Urothelium cell line (cell line): ENCODE data around the gene PUS3.

ENCODE experiments used
- DNase-seq: peaks from one replicate; pipeline ENCODE4 v3.0.0; 2011; ENCODE audit warnings: low spot score, mixed read lengths
- FAIRE-seq: peaks from 2 replicates; lab custom pipeline; 2011; peaks lifted over from hg19 to GRCh38; lab: Jason Lieb, UNC

The PUS3 gene, protein sequence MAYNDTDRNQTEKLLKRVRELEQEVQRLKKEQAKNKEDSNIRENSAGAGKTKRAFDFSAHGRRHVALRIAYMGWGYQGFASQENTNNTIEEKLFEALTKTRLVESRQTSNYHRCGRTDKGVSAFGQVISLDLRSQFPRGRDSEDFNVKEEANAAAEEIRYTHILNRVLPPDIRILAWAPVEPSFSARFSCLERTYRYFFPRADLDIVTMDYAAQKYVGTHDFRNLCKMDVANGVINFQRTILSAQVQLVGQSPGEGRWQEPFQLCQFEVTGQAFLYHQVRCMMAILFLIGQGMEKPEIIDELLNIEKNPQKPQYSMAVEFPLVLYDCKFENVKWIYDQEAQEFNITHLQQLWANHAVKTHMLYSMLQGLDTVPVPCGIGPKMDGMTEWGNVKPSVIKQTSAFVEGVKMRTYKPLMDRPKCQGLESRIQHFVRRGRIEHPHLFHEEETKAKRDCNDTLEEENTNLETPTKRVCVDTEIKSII

GRCh38 chr11:125902927-125903710 lies at the start of gene PUS3:
TSS of gene PUS3 (minus strand) at chr11:125903206. CDS start at chr11:125896284, 6,922 bp downstream.
- peak; percentile 83 for DNase-seq
- FAIRE-seq = no peak

GRCh38 chr11:125952559-125952958 lies 49.6 kb upstream of the PUS3 start:
- no peak for FAIRE-seq

DNA sequence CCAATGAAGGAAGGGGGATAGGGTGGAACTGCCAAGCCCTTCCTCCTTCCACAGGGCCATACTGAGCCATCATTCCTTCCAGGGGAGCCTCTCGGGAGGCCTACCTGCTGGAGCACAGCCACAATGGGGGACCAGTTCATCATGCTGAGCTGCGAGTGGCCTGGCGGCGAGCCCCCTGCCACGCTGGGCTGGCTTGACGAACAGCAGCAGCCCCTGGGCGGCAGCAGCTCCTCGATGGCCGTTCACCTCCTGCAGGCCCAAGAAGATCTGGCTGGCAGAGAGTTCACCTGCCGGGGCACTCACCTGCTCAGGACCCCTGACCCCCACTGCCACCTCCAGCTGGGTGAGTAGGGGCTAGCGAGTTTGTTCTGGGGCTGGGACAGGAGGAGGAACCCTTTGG lies 48.7 kb upstream of the PUS3 start:
- no peak for DNase-seq
- no peak for FAIRE-seq

More at GRCh38 chr11:125952559-125952958, 49.6 kb upstream of the PUS3 start:
- DNase-seq = no peak

DNA sequence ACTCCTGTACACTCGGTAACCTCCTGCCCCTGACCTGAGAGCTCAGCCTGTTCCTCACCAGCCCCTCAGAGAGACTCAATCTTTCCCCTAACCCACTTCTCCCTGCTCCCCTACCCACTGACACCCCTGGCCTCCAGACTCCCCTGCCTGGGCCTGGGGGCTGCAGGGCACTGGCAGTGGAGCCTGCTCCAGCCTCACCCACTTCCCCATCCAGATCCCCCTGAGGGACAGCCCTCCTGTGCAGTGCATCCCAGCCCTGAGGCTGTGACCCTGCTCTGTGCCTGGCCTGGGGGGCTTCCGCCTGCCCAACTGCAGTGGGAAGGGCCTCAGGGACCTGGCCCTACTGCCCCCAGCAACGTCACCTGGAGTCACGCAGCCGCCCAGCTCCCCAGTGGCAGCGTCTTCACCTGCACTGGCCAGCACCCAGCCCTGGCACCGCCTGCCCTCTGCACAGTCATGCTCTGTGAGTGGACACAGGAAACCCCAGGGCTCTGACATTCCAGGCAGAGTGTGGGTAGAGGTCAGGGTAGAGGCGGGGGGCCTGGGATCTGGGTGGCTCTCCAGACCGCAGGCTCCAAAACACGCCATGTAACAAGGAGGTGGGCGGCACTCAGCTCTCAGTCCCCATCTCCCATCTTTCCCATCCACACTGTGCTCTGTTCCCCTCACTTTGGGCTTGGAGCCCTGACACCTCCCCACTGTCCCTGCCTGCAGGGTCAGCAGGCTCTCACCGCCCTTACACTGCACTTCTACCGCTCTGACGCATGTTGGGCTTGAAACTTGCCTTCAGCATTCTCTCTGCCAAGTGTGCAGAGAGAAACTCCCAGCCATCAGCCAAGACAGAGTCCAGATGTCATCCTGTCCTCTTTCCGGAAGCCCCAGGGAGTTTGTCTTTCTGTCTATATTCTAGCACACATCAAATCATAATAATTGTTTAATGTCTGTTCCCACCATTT lies 48.0 kb upstream of the PUS3 start:
- no peak for FAIRE-seq
- DNase-seq = no peak

DNA sequence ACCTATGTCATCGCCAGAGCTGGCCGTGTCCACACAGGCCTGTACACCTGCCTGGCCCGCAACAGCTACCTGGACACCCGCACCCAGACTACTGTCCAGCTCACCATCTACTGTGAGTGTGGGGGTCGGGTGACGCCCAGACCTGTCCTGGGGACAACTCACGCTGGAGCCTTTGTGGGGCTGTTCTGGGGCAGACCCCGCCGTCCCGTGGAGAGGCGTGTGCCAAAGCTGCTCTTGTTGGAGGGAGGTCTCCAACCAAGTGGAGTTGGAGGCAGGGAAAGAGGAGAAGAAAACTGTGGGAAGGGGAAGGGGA lies 47.1 kb upstream of the PUS3 start:
- FAIRE-seq (no peak), DNase-seq (no peak)

GRCh38 chr11:125949271-125950177 lies 46.5 kb upstream of the PUS3 start:
- no peak for FAIRE-seq

DNA sequence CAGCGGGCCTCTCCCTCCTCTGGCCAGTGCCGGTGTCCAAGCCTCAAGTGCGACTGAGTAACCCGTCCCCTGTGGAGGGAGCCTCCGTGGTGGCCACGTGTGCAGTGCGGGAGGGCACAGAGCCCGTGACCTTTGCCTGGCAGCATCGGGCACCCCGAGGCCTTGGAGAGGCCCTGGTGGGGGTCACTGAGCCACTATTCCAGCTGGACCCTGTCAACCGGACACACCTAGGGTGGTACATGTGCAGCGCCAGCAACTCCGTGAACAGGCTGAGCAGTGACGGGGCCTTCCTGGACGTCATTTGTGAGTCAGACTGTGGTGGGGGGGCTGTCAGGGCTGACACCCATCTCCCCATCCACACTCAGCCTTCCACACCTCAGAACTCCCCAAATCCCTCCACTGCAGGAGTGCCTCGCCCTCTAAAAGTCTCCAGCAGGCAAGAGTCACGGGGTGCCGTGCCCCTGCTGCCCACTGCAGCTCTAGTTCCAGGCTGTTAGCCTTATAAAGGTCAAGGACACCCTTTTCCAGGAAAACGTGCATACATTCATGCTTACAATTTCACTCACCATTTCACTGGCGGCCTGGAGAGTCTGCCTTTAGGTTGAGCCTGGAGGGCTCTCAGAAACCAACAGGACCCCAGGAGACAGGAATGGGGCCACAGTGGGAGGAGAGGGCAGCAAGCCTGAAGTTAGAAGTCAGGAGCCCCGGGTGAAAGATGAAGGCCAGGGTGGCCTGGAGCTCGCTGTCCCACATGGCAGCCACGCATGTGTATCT lies 45.5 kb upstream of the PUS3 start:
- DNase-seq (no peak), FAIRE-seq (no peak)

More at GRCh38 chr11:125949271-125950177, 46.5 kb upstream of the PUS3 start:
- no peak for DNase-seq

DNA sequence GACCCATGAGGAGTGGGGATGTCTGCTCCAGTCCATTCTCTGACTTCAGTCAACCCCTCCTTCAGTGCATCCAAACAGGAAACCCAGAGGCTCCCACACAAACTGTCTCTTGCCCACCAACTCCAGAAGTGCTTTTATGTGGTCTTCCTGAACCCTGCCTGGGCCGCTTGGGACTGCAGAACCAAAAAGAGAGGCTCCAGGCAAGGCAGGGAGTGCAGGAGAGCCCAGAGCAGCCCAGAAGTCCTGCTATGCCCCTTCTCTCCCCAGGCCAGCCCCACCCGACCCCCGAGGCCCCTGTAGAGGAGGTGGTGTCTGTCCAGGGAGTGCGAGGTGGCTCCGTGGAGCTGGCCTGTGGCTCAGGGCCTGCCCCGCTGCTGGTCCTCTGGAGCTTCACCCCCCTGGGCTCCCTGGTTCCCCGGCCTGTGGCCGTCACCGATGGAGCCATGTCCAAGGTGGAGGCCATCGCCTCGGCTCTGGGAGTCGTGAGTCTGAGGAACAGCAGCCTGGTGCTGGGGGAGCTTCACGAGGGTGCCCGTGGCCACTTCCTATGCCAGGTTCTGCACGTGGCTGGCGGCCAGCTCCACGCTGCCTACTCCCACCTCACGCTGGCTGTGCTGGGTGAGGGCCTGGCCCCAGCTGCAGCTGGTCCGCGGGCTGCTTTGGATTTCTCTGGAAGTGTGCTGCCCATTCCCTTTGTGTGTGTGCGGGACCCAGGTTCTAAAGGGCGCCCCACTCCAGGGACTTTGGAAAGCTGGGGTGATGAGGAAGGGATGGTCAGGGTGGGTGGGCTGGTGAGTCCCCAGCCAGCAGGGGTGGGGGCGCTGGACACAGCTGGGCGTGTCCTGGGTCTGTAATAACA lies 44.6 kb upstream of the PUS3 start:
- FAIRE-seq = no peak

GRCh38 chr11:125946712-125947418 lies 43.9 kb upstream of the PUS3 start:
- FAIRE-seq (no peak), DNase-seq (no peak)

More for the DNA sequence above, 44.6 kb upstream of the PUS3 start:
- no peak for DNase-seq

- DNase-seq = no peak
These were observed 43.0 kb upstream of the PUS3 start, which contains the start of gene VSIG10L2 for GRCh38 chr11:125945797-125946520. TSS of gene VSIG10L2 (plus strand) at chr11:125946044. CDS start at chr11:125946056, 12 bp downstream.

GRCh38 chr11:125945011-125945796 lies 42.2 kb upstream of the PUS3 start:
- DNase-seq = no peak
- FAIRE-seq = no peak

More at GRCh38 chr11:125945797-125946520, 43.0 kb upstream of the PUS3 start, which contains the start of gene VSIG10L2:
- no peak for FAIRE-seq

GRCh38 chr11:125944350-125945010 lies 41.5 kb upstream of the PUS3 start:
- FAIRE-seq = no peak
- no peak for DNase-seq

DNA sequence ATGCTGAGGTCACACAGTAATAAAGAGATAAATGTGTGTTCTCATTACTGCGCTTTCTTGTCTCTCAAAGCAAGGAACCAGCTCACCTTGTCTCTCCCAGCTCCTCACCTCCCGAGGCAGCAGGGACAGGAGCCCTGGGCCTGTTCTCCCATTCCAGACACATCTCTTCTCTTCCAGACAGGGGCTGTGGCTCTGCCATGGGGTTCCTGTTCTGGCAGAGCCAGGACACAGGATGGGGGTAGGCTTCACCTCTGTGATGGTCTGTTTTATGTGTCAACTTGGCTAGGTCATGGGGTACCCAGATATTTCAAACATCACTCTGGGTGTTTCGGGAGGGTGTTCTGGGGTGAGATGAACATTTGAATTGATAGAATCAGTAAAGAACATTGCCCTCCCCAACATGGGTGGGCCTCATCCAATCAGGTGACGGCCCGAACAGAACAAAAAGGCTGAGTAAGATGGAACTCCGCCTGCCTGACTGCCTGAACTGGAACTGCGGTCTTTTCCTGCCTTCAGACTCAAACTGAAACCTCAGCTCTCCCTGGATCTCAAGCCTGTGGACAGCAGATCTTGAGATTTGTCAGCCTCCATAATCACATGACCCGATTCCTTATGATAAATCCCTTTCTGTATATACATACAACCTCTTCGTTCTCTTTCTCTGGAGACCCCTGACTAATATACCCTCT lies 40.8 kb upstream of the PUS3 start:
- FAIRE-seq (no peak), DNase-seq (no peak)

GRCh38 chr11:125942771-125943428 lies 39.9 kb upstream of the PUS3 start:
- no peak for DNase-seq

More at GRCh38 chr11:125942771-125943428, 39.9 kb upstream of the PUS3 start:
- no peak for FAIRE-seq
